Panc1 (cell line): ENCODE data around the gene HLA-DRA. TPM values are rescaled to one million over a fixed set of nuclear protein-coding genes. Genes with fewer than 3 reads are reported as not detected.
A peak's percentile ranks its signal among the peaks of the same experiment; 100 is the strongest.
"Not testable (repeated sequence)": the region's sequence is repeated elsewhere in the genome, so short reads cannot be mapped to it uniquely, and the experiment has no call there.

Experiments used
- ATAC-seq: fragments of 200-7000 bp; cut with Tn5 transposase; 2 replicates; pipeline ENCODE4 v1.9.1; 2020; ENCODE audit warnings: mild to moderate bottlenecking, moderate library complexity
- BruUV-seq: library from RNA; stranded (reverse); fragments of 400-500 nt; replicated peaks from 2 replicates; lab custom pipeline; 2021; lab: Mats Ljungman, UMichigan
- CTCF ChIA-PET: fragments of 300-600 bp; sonication (Branson Sonifier 250); formaldehyde crosslinking; loops from one replicate; lab custom pipeline; 2022; ENCODE audit warnings: antibody characterized with exemption; lab: Charles Lee
- POLR2A ChIA-PET: fragments of 300-600 bp; sonication (Branson Sonifier 250); formaldehyde crosslinking; loops from one replicate; lab custom pipeline; 2022; ENCODE audit warnings: antibody characterized with exemption; lab: Charles Lee
- DNase-seq: peaks from one replicate; pipeline ENCODE4 v3.0.0-alpha.2; 2010; ENCODE audit warnings: low read depth, low spot score
- H3K27ac ChIP-seq: 2 replicates; pipeline ENCODE4 v1.5.1; 2011; ENCODE audit warnings: mild to moderate bottlenecking, low read length, inconsistent platforms
- H3K27me3 ChIP-seq: fragments of 200-500 bp; sonication (Bioruptor generic); 2 replicates; pipeline ENCODE4 v1.6.0; 2014; ENCODE audit warnings: low read length, inconsistent platforms; ENCODE audit not compliant: control insufficient read depth, insufficient read depth
- H3K36me3 ChIP-seq: fragments of 200-500 bp; sonication (Bioruptor generic); 2 replicates; pipeline ENCODE4 v1.5.1; 2014; ENCODE audit warnings: inconsistent platforms, mild to moderate bottlenecking, low read length, moderate library complexity; ENCODE audit not compliant: control insufficient read depth, insufficient read depth
- H3K4me1 ChIP-seq: 2 replicates; pipeline ENCODE4 v1.5.1; 2011; ENCODE audit warnings: inconsistent platforms, mild to moderate bottlenecking, low read length, moderate library complexity; ENCODE audit not compliant: control insufficient read depth, insufficient read depth
- H3K4me3 ChIP-seq, 2 experiments: 2 replicates each; pipeline ENCODE4 v1.5.1; 2011 to 2012; ENCODE audit warnings: low read depth in 2 of 2, low read length in 2 of 2, mild to moderate bottlenecking in 2 of 2, inconsistent platforms in 1 of 2, moderate library complexity in 1 of 2
- H3K9me3 ChIP-seq: fragments of 200-500 bp; sonication (Bioruptor generic); 2 replicates; pipeline ENCODE4 v1.5.1; 2014; ENCODE audit warnings: low read depth, mild to moderate bottlenecking, inconsistent platforms, low read length, moderate library complexity; ENCODE audit not compliant: control insufficient read depth, insufficient read depth
- POLR2AphosphoS5 ChIP-seq: IDR thresholded peaks from 2 replicates; pipeline ENCODE4 v1.6.1; 2012; ENCODE audit warnings: mild to moderate bottlenecking, low read depth, low read length, moderate library complexity
- REST ChIP-seq, 2 experiments: IDR thresholded peaks; 2 replicates each; pipeline ENCODE4 v1.6.1; 2011 to 2012; ENCODE audit warnings: low read depth in 2 of 2, control low read depth in 1 of 2, low read length in 1 of 2, mild to moderate bottlenecking in 1 of 2, moderate library complexity in 1 of 2; ENCODE audit not compliant: insufficient read depth in 1 of 2
- SIN3A ChIP-seq: IDR thresholded peaks from 2 replicates; pipeline ENCODE4 v1.6.1; 2012; ENCODE audit warnings: low read depth, mild to moderate bottlenecking, low read length, moderate library complexity, borderline replicate concordance; ENCODE audit not compliant: insufficient read depth
- TCF7L2 ChIP-seq: IDR thresholded peaks from 2 replicates; pipeline ENCODE4 v1.6.1; 2011; ENCODE audit warnings: mild to moderate bottlenecking, low read depth, low read length, inconsistent platforms
- in situ Hi-C: cut with HindIII; loops from 2 replicates; pipeline ENCODE4 v1.10.0; 2016; ENCODE audit warnings: low sequenced_read_pairs, low pct_unique_long_range_greater_than_20kb
- intact Hi-C: fragments of 100-400 bp; cut with micrococcal nuclease; formaldehyde crosslinking; loops from one replicate; pipeline ENCODE4 v1.10.0; 2022; ENCODE audit not compliant: unreplicated experiment
- total RNA-seq: library from RNA; stranded (reverse); gene quantifications from one replicate; pipeline ENCODE4 v1.2.1, GENCODE V29; 2021; ENCODE audit not compliant: unreplicated experiment
- TF ChIP-seq, protein P1 (sequence below): fragments of 450-650 bp; IDR thresholded peaks from 2 replicates; pipeline ENCODE4 v1.5.1; 2017; ENCODE audit warnings: mild to moderate bottlenecking

HLA-DRA gene
- total RNA-seq, 1 experiment from 2014 or later, result 1.7 TPM

DNA sequence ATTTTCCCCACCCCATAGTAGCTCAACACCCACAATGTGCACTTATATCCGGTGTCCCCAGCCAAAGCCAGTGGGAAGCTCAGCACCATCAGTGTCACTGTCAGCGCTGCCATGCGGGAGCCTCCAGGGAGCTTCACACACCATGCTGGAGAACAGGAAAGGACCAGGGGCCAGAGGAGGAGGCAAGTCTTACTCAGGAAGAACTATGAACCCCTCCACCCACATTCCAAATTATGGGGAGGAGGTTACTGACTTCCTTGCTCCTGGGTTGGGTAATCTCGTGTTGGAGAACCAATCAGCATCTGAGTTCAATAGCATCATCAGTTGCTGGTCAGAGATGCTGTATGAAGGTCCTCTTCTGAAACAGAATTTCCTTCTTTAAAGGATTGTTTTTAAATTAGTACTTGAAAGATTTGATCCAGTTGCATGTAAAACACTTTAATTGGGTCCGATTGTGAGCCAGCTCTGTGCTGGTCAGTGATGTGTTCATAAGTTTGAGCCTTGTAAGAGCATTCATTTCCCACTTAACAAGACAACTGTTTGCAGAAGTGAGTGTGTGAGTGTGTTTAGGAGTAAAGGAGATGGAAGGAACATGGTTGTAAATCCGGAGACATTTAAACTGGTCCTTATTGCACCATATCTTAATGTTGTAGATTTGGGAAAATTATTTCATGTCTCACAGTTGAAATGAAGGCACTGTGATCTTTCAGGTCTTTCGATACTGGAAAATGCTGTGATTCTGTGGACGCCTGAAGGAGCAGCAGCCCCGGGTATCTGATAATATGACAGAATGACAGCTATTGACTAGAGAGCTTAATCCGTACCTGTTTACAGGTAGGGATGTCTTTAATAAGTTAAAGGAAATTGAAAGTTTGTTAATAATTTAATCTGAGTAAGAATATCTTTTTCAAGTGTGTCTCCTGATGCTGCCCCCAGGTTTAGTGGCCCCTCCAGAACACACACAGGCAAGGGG, 34.0 kb downstream of the HLA-DRA start:
- ATAC-seq, result peak; percentile 89
- intact Hi-C loops, DNase-seq, BruUV-seq, H3K36me3 ChIP-seq, H3K4me3 ChIP-seq, H3K27ac ChIP-seq, POLR2A ChIA-PET, CTCF ChIA-PET, in situ Hi-C loops, H3K9me3 ChIP-seq, H3K4me1 ChIP-seq, H3K27me3 ChIP-seq: not testable (repeated sequence)

GRCh38 chr6:32475392-32476206, 35.9 kb downstream of the HLA-DRA start:
- TF ChIP-seq SIN3A (no peak), TCF7L2 (no peak)
- H3K36me3 ChIP-seq, result no peaks in the 10 kb centered on the region
- H3K27me3 ChIP-seq, result peaks cover 9% of the 10 kb centered on the region
- no peak overlapping the region for H3K27ac ChIP-seq
- no peak for ATAC-seq
- ChIA-PET CTCF (no interaction called here), POLR2A (interaction anchor here (0.6 kb wide), 1 partner anchor 77 kb away, joined by 3 read pairs; no protein-coding TSS in a partner anchor)
- no peak overlapping the region for H3K4me3 ChIP-seq
- no TSS peak for BruUV-seq
- no peak for DNase-seq
- in situ Hi-C loops (no loop called here), intact Hi-C loops (no loop called here)
- H3K9me3 ChIP-seq, result no peaks in the 10 kb centered on the region
- H3K4me1 ChIP-seq, result no peaks in the 10 kb centered on the region

DNA sequence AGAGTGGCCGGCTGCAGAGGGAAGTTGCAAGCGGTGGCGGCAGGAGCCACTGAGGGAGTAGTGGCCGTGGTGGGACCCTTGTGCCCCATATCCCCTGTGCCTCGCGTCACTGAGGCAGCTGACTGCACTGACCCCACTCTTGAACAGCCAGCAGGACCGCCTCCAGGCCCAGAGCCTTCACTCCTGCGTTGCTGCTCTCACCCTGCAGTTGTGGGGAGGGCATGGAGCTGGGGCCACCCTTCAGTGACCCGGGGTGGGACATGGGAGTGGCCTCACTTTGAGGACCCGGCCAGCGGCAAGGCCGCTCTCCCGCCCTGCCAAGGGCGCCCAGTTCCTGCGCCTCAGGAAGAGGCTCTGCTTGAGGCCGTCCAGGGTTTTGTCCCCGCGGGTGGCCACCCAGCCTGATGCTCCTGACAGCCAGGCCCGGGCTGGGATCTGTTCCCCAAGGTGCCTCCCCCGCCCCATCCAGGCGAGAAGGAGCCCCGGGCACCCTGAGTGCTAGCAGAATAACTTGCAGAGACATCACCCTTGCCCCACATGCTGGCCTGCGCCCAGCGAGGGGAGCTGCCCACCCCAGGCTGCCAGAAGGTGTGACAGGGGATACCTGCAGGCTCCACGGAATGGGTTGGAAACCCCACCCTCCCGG, 44.4 kb downstream of the HLA-DRA start:
- H3K4me3 ChIP-seq, result no peak overlapping the region
- DNase-seq (no peak), ATAC-seq (no peak)
- H3K27me3 ChIP-seq, result peaks cover 8% of the 10 kb centered on the region
- CTCF ChIA-PET, result no interaction called here
- H3K36me3 ChIP-seq, result no peaks in the 10 kb centered on the region
- in situ Hi-C loops, result no loop called here
- no peak for TF ChIP-seq TCF7L2
- TF ChIP-seq SIN3A, result no peak
- no peak for TF ChIP-seq REST (IDR thresholded peaks at IDR 0.05; ENCODE audit: insufficient read depth in 1 of 2, low read depth in 2 of 2, low read length in 1 of 2)
- no peak for TF ChIP-seq POLR2AphosphoS5
- TF ChIP-seq, protein P1, sequence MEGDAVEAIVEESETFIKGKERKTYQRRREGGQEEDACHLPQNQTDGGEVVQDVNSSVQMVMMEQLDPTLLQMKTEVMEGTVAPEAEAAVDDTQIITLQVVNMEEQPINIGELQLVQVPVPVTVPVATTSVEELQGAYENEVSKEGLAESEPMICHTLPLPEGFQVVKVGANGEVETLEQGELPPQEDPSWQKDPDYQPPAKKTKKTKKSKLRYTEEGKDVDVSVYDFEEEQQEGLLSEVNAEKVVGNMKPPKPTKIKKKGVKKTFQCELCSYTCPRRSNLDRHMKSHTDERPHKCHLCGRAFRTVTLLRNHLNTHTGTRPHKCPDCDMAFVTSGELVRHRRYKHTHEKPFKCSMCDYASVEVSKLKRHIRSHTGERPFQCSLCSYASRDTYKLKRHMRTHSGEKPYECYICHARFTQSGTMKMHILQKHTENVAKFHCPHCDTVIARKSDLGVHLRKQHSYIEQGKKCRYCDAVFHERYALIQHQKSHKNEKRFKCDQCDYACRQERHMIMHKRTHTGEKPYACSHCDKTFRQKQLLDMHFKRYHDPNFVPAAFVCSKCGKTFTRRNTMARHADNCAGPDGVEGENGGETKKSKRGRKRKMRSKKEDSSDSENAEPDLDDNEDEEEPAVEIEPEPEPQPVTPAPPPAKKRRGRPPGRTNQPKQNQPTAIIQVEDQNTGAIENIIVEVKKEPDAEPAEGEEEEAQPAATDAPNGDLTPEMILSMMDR, result no peak
- intact Hi-C loops, result no loop called here
- H3K4me1 ChIP-seq, result no peaks in the 10 kb centered on the region
- no peak overlapping the region for H3K27ac ChIP-seq
- POLR2A ChIA-PET, result no interaction called here
- H3K9me3 ChIP-seq, result no peaks in the 10 kb centered on the region
- BruUV-seq, result no TSS peak
